GF-D8 (cell line): Measurements from ENCODE around the gene AFDN.

Source experiments
- DNase-seq: peaks from one replicate; lab custom pipeline; 2025; lab: John Stamatoyannopoulos, UW

AFDN gene

DNA sequence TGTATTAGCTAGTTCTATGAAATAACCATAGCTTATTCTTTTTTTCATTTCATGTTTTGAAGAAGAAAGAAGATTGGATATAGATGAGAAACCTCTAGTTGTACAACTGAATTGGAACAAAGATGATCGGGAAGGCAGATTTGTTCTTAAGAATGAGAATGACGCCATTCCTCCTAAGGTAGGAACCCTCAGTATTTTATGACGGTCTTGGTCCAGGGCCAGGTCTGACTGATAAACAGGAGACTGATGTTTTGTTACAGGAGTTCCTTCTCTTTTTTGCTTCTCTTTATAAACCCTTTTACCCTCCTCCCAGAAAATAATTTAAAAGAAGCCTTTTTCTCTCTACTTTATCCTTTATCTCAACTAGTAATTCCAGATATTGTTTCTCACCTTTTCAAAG lies 43.6 kb downstream of the AFDN start:
- no peak for DNase-seq

GRCh38 chr6:167872538-167873210 lies 46.0 kb downstream of the AFDN start:
- DNase-seq = no peak

- DNase-seq = no peak
These were observed 51.5 kb downstream of the AFDN start for GRCh38 chr6:167877994-167878779.

GRCh38 chr6:167879612-167880011 lies 52.9 kb downstream of the AFDN start:
- DNase-seq = no peak

DNA sequence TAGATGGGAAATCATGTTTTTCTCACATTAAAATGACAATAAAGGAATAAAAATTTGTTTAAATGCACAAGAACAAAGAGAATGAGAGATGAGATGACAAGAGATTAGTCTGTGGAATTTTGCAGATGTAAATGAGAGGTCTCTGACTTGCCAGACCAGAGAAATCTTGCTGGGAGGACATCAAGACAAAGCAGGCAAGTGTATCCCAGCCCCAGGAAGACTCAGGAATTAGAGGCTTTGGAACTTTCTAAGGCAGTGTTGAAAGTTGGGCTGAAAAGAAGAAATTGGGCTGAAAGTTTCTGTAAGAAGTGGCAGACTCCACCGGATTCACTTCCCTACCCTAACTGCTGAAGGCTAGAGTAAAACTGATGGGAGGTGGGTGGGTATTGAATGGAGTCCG lies 54.6 kb downstream of the AFDN start:
- DNase-seq = no peak

- no peak for DNase-seq
These were observed 55.5 kb downstream of the AFDN start for GRCh38 chr6:167882244-167882643.

DNA sequence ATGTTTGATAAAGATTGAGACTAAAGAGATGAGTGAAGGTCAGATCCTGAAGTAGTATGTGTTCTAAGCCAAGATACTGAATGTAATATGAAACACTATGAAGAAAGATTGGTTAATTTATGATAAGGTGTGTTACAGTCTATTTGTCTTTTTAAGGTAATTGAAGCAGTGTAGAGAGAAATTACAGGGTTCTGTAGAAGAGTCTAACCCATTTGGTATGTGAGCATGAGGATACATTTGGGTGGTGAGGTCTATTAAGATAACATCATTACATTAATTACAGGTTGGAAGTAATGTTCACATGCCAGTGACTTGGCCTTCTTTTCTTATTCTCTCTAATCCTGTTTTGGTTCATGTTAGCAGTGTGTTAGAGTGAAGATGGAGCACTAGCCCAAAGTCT lies 61.4 kb downstream of the AFDN start:
- no peak for DNase-seq

DNA sequence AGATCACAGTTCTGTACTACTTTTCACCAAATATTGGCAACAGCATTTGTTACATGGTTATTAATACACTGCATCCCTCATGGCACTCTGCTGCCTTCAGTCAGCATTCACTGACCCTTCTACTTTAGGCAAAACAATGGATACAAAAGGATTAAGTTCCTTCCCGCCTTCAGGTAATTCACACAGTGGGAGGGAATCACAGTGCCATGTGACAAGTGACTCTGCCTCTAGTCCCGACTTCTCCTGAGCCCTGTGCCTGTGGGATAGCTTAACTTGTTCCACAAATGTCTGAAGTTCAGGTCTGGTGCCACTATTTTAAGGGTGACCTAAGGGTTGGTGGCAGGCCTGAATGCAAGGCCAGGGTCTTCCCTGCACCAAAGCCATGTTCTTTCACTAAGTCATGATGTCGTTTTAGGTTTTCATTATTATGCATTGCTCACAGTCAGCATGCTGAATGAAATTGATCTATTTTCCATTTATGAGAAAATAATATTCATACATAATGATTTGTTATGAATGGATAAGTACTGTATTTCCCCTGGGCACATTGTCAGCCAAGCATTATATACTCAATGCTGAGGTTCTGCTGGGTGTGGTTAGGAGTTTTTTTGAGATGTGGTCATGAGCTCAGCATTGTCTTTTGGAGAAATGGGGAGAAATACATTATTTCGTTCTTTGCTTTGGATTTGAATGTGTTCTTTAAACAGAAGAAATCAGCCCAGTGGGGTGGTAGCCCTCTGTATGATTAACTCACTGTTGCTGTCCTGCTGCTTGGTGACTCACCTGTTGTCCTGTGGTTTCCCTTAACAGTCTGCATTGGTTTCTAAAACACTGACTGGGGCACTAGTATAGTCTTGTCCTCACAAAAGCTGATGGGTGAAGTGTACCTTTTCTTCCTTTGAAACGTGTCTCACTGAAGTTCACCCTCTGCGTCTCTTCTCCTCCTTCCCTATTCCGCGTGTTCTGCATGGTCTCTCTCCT lies 66.4 kb downstream of the AFDN start:
- no peak for DNase-seq

DNA sequence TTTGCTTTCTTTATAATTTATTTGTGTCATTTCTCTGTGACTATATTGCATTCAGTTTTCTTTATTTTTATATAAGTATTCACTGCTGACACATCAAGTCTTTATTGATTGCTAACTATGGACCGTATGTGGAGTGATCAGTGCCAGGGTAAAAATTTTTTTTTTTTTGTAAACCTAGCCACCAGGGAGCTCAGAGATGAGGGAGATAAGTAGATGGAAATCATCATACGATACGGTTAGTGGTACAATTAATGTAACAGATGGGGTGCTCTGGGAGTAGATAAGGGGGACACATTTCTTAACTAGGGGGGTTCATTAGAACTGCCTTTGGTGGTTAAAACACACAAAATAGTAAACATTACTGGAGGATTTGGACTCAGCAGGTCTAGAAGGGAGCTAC lies 68.3 kb downstream of the AFDN start:
- DNase-seq = no peak

DNA sequence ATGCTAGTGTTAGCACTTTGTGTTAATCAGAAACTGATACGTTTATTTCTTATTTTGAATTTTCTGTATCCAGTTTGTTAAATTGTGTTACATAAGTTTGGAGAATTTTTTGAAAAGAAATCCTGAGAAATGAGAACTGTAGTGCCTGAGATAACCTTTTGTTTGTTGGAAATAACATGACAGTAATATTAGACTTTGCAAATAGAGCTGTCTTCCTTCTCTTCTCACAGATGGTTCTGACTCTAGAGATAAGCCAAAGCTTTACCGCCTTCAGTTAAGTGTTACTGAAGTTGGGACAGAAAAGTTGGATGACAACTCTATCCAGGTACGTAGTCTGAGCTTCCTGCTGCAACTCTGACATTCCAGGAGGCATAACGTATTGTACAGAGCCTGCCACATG lies 69.9 kb downstream of the AFDN start:
- no peak for DNase-seq

DNA sequence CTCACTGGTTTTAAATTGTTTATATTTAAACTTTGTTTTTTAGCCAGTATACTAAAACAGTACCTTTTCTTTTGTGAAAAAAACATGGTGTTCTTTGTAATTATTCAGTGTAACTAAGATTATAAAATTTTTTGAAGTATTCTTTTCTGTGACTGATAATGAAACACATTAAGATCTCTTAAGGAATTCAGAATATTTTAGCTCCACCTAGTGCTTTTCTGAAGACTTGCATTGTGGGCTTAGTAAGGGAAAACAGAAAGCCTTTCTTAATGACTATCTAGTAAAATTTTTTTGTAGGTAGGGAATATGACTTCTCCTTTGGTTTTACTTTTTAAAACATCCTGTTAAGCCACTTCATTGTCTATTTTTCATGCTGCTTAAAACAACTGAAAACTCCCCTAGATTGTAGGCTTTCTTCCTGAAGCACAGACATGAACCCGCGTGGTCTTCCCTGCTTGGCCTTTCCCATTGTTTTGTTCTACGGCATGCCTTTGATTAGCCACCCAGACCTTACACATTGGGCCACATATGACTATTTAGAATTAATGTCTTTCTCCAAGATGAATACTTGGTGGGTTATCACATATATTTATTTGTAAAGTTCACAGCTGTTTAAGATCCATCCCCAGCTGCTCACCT lies 72.1 kb downstream of the AFDN start:
- peak; percentile 4 for DNase-seq

GRCh38 chr6:167904791-167905190 lies 78.1 kb downstream of the AFDN start:
- no peak for DNase-seq

GRCh38 chr6:167906899-167907298 lies 80.2 kb downstream of the AFDN start:
- no peak for DNase-seq

GRCh38 chr6:167907837-167908681 lies 81.3 kb downstream of the AFDN start:
- no peak for DNase-seq

DNA sequence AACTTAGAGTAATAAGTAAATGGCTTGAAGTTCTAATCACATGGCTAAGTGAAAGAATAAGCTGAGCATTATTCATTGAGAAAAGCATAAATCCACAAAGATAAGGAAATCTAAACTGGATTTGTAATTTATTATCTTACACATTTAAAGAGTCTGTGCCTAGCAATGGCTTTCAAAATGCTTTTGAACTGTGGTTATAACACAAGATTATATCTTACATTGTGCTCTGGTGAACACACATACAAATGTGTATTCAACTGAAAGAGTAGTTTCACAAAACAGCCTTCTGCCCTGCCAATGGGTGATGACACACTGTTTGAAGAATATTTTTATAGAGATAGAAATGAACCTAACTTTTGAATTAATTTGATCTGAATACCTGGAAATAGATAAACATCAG lies 83.3 kb downstream of the AFDN start:
- no peak for DNase-seq

GRCh38 chr6:167910652-167911051 lies 83.9 kb downstream of the AFDN start:
- no peak for DNase-seq

DNA sequence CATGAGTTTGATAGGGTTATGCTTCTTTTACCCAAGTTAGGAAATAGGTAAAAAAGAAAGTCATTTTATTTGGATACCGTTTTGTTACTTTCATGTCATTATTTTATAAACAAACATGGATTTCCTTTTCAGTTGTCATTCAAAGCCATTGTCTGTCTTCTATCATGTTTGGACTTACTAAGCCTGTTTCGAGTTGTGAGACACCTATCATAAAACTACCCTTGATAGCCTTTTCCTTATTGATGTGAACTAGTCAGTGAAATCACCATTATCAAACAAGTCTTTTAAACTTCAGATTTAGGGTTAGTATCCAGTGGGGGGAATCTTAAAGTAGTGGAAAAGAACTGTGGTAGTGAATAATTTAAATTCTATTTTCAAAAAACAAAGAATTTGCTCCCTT lies 85.8 kb downstream of the AFDN start:
- DNase-seq = no peak

DNA sequence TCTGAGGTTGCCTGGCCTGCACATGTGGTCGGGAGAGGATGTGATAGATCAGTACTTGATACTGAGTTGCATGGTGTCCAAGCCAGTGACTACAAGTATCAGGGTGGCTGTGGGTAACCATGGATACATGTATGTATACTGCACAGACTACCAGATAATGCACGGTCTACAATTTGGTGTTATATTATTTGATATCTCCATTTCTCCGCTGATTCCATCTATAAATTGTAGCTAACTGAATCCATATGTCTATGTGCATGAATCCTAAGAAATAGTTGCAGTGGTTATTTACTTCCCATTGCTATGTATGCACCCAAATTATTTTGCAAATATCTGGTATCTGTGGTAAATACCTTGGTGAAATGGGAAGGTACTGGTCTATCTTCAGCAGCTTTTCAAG lies 87.0 kb downstream of the AFDN start:
- DNase-seq = no peak

- no peak for DNase-seq
These were observed 88.4 kb downstream of the AFDN start for GRCh38 chr6:167915139-167915538.

GRCh38 chr6:167917551-167918154 lies 90.9 kb downstream of the AFDN start:
- DNase-seq = no peak
